ENCODE data around the gene ZNF280D.

DNA sequence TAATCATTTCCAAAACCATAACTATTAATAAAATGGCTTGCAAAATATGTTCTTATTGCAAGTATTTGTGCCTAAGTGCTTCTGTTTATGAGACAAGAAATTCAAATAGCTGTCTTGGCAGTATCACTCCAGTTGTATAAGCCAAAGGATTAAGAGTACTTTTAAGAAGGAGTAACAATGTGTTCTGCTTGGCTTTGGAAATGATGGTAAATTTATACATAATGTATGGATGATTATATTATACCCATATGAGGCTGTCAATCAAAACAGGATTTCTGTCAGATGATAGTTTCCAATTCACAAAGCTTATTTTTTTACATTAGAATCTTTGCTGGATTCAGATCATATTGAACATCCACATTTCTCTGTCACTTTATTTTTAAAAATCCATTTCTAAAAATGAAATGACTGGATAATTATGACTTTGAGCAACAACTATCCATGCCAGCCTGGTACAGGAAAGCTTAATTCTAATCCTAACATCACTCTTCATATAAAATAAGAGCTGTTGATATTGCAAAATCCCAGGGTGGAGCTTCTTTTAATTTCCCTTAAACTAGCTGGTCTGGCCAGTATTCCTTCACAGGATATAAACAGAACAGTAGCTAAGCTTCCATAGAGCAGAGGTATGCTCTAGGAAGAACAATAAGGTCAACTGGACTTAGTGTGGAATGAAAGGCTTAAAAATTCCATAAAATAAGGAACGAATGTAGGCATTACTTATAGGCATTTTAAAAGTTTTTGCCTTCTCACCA is 30.0 kb upstream of the ZNF280D start:
- TF ChIP-seq POLR2A (IDR thresholded peaks at IDR 0.05) (no peak), CTCF (IDR thresholded peaks at IDR 0.05) (no peak)
